ENCODE data around the gene INPP5K. TPM values are rescaled to one million over a fixed set of nuclear protein-coding genes. Genes with fewer than 3 reads are reported as not detected.

Gene INPP5K
- total RNA-seq, 2 experiments from 2014 or later, result 199 to 207 TPM

DNA sequence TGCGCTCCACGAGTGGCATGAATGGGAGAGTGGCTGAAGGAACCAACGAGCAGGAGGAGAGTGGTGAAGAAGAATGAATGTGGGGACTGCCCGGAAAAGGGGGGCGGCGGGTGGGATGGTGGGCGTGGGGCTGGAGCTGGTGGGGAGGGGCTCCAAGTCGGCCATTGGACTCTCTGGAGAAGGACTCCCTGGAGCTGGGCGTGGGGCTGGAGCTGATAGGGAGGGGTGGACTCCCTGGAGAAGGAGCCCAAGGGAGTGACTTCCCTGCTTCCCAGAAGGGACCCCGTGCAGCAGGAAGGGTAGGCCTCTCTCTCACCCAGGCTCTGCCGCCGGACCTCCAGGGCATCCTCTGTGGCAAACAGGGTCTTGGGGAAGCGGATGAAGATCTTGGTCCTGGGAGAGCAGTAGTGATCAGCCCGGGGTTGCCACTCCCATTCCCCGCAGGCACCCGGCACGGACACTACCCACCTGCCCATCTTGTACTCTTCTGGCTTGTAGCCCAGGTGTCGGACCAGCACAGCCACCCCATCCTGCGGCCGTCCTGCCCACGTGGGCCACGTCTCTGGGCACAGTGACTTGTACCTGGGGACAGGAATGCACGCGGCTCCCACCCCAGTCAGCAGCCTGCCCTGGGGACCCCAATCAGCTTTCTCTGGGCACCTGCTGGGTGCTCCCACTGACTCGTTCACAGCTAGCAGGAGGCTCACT lies 45.5 kb downstream of the INPP5K start:
- TF ChIP-seq, protein P1, sequence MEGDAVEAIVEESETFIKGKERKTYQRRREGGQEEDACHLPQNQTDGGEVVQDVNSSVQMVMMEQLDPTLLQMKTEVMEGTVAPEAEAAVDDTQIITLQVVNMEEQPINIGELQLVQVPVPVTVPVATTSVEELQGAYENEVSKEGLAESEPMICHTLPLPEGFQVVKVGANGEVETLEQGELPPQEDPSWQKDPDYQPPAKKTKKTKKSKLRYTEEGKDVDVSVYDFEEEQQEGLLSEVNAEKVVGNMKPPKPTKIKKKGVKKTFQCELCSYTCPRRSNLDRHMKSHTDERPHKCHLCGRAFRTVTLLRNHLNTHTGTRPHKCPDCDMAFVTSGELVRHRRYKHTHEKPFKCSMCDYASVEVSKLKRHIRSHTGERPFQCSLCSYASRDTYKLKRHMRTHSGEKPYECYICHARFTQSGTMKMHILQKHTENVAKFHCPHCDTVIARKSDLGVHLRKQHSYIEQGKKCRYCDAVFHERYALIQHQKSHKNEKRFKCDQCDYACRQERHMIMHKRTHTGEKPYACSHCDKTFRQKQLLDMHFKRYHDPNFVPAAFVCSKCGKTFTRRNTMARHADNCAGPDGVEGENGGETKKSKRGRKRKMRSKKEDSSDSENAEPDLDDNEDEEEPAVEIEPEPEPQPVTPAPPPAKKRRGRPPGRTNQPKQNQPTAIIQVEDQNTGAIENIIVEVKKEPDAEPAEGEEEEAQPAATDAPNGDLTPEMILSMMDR (IDR thresholded peaks at IDR 0.05), result no peak
- Mint-ChIP-seq H3K9me3 (no peaks in the 10 kb centered on the region), H3K4me1 (ENCODE audit: low read depth) (peaks cover 19% of the 10 kb centered on the region), H3K36me3 (ENCODE audit: low read depth) (peaks cover 30% of the 10 kb centered on the region), H3K27me3 (no peaks in the 10 kb centered on the region), H3K27ac (no peak overlapping the region), H3K4me3 (no peak overlapping the region)
- intact Hi-C loops (cut with DNase I, micrococcal nuclease), result no loop called here
- no peak overlapping the region for H3K27ac ChIP-seq (ENCODE audit: low read depth in 1 of 2, low read length in 2 of 2)
- peaks cover 12% of the 10 kb centered on the region for H3K4me1 ChIP-seq (ENCODE audit: insufficient read depth, low read length)
- peaks cover 22% of the 10 kb centered on the region for H3K36me3 ChIP-seq (ENCODE audit: insufficient read depth, low read length)
- ATAC-seq (ENCODE audit: poor library complexity) (no peak), DNase-seq (peak in 1 of 14 experiments; percentile 16)
- no peak overlapping the region for H3K4me3 ChIP-seq (ENCODE audit: low read length)
- H3K9me3 ChIP-seq (ENCODE audit: control insufficient read depth in 1 of 2, insufficient read depth in 1 of 2, low read length in 2 of 2), result peaks cover 0 to 7% of the 10 kb centered on the region in 2 experiments
- H3K27me3 ChIP-seq (ENCODE audit: control insufficient read depth in 1 of 2, insufficient read depth in 2 of 2, low read length in 2 of 2), result no peaks in the 10 kb centered on the region
- ChIA-PET CTCF (no interaction called here), POLR2A (no interaction called here)

DNA sequence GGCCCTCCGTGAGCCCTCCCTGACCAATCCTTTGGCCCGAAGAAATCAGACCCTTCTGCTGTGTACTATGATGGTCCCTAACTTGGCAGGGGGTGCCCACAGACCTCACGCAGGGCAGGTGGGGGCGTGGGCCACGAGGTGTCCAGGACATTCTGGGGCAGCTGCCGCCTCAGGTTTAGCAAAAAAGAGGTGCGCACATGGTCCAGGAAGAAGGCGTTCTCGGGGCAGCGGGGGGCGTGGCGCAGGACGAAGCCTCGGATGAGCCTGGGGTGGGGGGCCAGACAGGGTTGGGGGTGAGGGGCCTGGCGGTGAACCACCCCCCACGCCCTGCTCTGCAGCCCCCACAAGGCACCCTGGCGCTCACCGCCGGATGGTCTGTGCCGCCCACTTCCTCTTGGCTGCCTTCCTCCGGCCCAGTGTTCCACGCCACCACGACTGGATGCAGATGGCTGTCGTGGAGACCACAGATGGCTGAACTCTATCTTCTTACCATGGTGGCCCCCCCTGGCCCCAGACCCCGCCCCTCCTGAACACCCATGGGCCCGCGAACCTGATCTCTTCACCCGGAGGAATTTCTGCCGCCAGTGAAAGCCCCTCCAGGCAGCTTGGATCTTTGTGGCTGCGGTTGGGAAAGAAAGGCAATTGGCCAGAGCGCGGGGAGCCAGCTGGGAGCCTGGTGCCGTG lies 46.2 kb downstream of the INPP5K start:
- ATAC-seq (ENCODE audit: poor library complexity), result no peak
- TF ChIP-seq, protein P1 (IDR thresholded peaks at IDR 0.05), result no peak
- Histone ChIP-seq H3K27ac (ENCODE audit: low read depth in 1 of 2, low read length in 2 of 2) (no peak overlapping the region), H3K4me3 (ENCODE audit: low read length) (no peak overlapping the region), H3K4me1 (ENCODE audit: insufficient read depth, low read length) (peaks cover 12% of the 10 kb centered on the region), H3K27me3 (ENCODE audit: control insufficient read depth in 1 of 2, insufficient read depth in 2 of 2, low read length in 2 of 2) (no peaks in the 10 kb centered on the region), H3K9me3 (ENCODE audit: control insufficient read depth in 1 of 2, insufficient read depth in 1 of 2, low read length in 2 of 2) (peaks cover 0 to 7% of the 10 kb centered on the region in 2 experiments), H3K36me3 (ENCODE audit: insufficient read depth, low read length) (peaks cover 22% of the 10 kb centered on the region)
- no peaks in the 10 kb centered on the region for H3K27me3 Mint-ChIP-seq
- no peak overlapping the region for H3K27ac Mint-ChIP-seq
- intact Hi-C loops (cut with DNase I, micrococcal nuclease), result no loop called here
- CTCF ChIA-PET, result interaction anchor here (1.1 kb wide), 1 partner anchor 105 kb away, joined by 3 read pairs; no protein-coding TSS in a partner anchor
- H3K4me3 Mint-ChIP-seq, result no peak overlapping the region
- H3K4me1 Mint-ChIP-seq (ENCODE audit: low read depth), result peaks cover 19% of the 10 kb centered on the region
- H3K36me3 Mint-ChIP-seq (ENCODE audit: low read depth), result peaks cover 25% of the 10 kb centered on the region
- no peak for DNase-seq
- POLR2A ChIA-PET, result no interaction called here
- no peaks in the 10 kb centered on the region for H3K9me3 Mint-ChIP-seq

DNA sequence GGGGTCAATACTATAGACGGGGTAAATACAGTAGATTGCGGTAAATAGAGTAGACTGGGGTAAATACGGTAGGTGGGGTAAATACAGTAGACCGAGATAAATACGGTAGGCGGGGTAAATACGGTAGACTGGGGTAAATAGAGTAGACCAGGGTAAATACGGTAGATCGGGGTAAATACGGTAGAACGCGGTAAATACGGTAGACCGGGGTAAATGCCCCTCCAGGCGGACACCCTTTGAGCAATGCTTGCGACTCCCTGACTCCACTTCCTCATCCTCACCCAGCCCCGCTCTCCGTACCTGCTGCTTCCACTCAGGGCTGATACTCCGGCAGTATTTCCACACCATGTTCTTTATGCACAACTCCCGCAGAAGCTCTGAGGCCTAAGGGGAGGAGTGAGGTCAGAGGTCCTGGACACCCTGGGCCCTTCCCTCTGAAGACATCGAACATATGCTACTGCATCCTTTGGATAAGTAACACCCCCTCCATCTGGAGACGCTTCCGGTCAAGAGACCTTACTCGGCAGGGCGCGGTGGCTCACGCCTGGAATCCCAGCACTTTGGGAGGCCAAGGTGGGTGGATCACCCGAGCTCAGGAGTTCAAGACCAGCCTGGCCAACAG lies 47.1 kb downstream of the INPP5K start:
- no peak for DNase-seq
- CTCF ChIA-PET, result interaction anchor here (1.1 kb wide), 1 partner anchor 104 kb away, joined by 3 read pairs; no protein-coding TSS in a partner anchor
- H3K4me3 ChIP-seq (ENCODE audit: low read length), result no peak overlapping the region

More for the DNA sequence above, 47.1 kb downstream of the INPP5K start:
- H3K9me3 ChIP-seq (ENCODE audit: control insufficient read depth in 1 of 2, insufficient read depth in 1 of 2, low read length in 2 of 2), result peaks cover 0 to 7% of the 10 kb centered on the region in 2 experiments
- POLR2A ChIA-PET, result no interaction called here
- H3K4me3 Mint-ChIP-seq, result no peak overlapping the region
- peaks cover 19% of the 10 kb centered on the region for H3K4me1 Mint-ChIP-seq (ENCODE audit: low read depth)
- no peaks in the 10 kb centered on the region for H3K27me3 ChIP-seq (ENCODE audit: control insufficient read depth in 1 of 2, insufficient read depth in 2 of 2, low read length in 2 of 2)
- no peaks in the 10 kb centered on the region for H3K27me3 Mint-ChIP-seq
- H3K9me3 Mint-ChIP-seq, result no peaks in the 10 kb centered on the region
- H3K36me3 ChIP-seq (ENCODE audit: insufficient read depth, low read length), result peaks cover 22% of the 10 kb centered on the region
- intact Hi-C loops (cut with DNase I, micrococcal nuclease), result no loop called here
- peaks cover 12% of the 10 kb centered on the region for H3K4me1 ChIP-seq (ENCODE audit: insufficient read depth, low read length)
- TF ChIP-seq, protein P1 (IDR thresholded peaks at IDR 0.05), result no peak
- no peak overlapping the region for H3K27ac Mint-ChIP-seq
- no peak overlapping the region for H3K27ac ChIP-seq (ENCODE audit: low read depth in 1 of 2, low read length in 2 of 2)
- peaks cover 25% of the 10 kb centered on the region for H3K36me3 Mint-ChIP-seq (ENCODE audit: low read depth)
- ATAC-seq (ENCODE audit: poor library complexity), result no peak

Measured in CD4-positive, alpha-beta T cell (primary cell).